GM18858 (cell line): ENCODE results near the gene SRGAP3.

ENCODE experiments used
- ATAC-seq: cut with Tn5 transposase; IDR thresholded peaks from one replicate; pipeline ENCODE4 v1.9.1; 2021; ENCODE audit not compliant: unreplicated experiment

Gene SRGAP3

DNA sequence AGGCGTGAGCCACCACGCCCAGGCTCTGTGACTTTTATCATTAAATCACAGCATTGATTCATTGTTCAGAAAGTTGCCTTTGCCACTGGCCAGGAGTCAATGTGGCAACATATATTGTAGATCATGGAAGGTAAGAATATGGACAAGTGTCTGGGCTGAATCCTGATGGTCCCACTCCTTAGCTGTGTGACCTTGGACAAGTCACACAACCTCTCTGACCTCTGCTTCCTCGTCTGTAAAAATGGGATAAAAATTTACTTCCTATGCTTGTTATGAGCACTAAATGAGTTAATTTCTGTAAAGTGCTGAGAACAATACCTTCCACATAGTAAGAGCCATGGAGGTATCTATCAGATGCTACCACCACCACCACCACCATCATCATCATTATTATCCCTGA lies 182.7 kb downstream of the SRGAP3 start:
- no peak for ATAC-seq

DNA sequence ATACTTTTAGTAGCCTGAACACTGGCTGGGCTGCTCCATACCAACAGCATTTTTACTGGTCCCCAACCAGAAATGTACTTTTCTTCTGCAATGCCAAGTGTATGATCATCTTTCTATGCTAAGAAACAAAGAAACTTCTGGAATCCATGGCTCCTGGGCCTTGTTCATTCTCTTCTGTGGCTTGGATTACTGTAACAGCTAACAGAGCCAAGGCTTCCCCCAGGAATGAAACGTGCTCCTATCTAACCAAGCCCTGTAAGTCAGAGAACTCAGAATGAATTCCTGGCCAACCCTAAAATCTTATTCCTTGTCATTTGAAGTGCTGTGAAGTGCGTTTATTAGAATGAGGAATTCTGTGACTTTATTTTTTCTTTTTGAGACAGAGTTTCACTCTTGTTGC lies 183.3 kb downstream of the SRGAP3 start:
- no peak for ATAC-seq

DNA sequence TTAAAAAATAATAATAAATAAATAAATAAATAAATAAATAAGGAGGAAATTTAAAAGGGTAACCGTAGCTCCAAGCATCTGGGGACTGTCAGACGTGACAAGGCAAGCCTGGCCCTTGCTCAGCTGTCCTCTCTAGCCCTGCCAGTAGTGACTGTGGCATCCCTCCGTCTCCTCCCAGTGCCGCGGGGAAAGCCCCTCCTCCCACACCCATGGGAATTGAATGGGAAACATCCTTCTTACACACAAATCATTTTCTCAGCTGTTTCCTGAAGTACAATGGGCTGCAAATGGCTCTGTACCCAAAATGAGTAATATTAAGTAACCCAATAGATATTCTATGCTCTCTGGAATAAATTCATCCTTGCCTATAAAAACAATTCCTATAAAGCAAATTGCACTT lies 184.6 kb downstream of the SRGAP3 start:
- no peak for ATAC-seq

DNA sequence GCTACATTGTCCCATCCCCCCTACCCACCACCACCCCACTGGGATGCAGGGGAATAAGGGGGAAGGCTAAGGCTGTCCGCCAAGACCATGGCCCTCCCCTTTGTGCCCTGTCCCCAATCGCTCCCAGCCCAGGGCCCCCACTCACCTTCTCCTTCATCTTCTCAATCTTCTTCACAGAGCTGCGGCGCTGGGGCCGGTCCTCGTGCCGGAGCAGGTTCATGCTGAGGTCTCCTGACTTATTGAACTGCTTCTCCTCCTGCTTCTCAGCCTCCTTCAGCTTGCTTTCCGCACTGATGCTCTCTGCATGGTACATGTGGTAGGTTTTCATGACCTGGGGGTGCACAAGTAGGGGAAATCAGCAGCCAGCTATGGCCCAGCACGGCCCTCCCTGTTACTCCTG lies 185.2 kb downstream of the SRGAP3 start:
- no peak for ATAC-seq

DNA sequence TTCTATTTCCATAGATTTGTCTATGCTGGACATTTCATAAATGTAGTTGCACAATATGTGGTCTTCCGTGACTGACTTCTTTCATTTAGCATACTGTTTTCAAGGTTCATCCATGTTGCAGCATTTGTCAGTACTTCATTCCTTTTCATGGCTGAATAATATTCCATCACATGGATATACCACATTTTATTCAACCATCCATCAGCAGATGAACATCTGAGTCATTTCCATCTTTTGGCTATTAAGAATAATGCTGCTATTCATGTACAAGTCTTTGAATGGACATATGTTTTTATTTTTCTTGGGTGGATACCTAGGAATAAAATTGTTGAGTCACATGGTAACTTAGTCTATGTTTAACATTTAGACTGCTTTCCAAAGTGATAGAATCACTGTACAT lies 186.9 kb downstream of the SRGAP3 start:
- ATAC-seq = no peak

DNA sequence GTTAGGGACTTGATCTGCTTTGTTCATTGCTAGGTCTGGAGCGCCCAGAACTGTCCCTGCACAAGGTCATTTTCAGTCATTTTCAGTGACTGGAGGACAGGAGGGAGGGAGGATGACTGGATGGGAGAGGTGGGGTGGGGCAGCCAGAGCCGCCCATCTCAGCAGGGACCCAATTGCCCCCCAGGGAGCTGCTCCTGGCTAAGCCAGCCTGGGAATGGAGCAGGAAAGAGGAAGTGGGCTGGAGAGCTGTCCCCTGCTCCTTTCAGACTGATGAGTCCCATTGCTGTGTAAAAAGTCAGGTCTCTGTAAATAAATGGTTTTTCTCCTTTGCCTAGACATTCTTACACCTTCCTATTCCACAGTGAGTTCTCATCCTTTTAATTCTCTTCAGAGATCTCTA lies 187.8 kb downstream of the SRGAP3 start:
- ATAC-seq = no peak

DNA sequence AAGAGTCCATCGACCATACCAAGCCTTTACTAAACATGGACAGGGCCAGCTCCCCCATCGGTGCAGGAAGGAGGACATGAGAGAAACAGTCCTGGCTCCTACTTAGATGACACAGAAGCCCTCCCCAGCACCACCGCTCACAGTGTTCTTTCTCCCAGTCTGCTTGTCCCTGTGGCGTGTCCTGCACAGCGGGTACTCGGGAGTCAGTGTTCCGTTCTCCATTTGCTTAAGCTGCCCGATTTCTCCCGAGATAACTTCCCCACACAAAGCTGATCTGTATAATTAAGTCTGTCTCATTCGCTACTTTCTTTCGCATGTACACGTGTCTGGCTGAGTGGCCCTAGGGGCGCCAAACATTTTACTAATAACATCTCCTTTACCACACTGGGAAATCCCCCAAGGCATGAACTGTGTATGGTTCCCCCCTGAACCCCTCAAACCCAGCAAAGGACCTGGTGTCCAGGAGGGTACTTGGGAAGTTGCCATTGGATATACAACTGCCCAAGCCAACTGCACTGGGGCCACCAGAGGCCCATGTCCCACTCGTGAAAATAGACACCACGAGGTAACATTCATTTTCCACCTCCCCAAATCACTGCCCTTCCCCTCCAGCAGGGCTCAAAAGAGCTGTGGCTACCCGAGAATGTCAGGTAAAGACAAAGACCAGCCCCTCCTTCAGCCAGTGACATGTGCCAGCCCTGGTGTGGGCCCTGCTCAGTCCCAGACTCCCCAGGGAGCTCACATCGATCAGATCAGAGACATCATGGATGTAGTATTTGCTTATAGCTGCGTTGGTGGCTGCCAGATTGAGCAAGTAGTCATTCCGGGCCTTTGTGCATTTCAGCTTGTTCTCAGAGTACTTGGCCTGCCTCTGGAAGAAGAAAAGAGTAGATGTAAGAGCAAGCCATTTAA lies 189.7 kb downstream of the SRGAP3 start:
- ATAC-seq = no peak

DNA sequence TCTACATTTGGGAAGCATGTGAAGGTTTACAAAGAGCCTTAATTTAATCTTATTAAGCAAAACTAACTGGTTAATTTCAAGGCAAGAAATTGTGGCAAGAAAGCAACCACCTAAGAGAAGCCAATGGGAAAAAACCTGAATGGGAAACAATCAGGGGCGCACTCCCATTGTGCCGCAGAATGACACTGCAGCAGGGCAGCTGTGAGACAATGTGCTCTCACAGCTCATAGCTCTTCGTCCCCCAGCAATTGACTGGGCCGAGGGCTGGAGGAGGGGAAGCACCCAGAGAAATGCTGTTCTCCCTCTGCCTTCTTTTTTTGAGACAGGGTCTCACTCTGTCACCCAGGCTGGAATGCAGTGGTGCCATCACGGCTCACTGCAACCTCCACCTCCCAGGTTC lies 192.9 kb downstream of the SRGAP3 start:
- no peak for ATAC-seq

DNA sequence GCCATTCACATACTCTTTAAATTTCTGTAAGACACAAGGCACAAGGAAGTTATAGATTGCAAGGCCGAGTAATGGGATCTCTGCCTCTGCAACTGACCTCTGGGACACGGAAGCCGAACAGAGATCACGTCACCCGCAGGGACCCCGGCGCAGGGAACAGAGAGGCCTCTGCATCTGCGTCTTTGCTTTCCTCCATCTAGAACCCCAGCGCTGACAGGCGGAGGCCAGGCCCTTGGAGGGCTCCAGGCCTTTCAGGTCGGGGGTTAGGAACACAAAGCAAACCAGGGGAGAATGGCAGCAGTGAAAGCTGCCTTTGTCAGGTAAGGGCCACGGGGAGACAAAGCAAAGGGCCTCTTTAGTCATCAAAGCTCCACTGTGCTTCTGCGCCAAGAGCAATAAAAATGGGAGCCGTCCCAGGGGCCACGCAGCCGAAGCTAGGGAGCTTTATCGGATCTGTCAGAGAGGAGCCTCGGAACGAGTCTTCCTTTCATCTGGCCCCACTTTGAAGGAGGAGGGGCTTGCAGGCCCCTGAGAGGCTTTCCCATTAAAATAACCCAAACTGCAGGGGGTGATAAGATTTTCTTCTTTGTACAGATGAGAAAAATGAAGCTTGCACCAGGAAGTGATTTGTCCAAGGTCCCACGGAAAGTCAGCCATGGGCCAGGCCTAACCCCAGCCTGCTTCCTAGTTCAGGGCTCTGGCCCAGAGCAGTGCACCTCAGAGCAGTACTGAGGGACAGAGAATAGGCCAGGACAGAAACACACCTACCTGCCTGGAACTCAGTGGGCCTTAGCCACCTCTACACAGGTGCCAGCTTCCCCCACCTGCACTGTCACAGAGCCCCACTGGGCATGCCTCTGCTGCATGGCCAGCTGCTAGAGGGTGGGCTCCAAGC lies 201.7 kb downstream of the SRGAP3 start:
- ATAC-seq = no peak

DNA sequence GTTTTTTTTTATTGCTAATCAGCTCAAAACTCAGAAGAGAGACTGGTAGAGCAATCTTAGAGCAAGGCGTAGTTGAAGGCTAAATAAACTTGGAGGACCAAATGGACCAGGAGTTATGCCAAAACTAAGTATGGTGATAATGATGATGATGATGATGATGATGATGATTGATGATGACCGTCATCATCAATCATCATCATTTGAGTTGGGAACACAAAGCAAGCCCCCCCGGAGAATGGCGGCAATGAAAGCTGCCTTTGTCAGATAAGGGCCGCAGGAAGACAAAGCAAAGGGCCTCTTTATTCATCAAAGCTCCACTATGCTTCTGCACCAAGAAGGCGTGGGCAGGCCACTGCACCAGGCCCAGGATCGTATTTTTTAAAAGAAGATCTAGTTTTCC lies 204.1 kb downstream of the SRGAP3 start:
- ATAC-seq = no peak

DNA sequence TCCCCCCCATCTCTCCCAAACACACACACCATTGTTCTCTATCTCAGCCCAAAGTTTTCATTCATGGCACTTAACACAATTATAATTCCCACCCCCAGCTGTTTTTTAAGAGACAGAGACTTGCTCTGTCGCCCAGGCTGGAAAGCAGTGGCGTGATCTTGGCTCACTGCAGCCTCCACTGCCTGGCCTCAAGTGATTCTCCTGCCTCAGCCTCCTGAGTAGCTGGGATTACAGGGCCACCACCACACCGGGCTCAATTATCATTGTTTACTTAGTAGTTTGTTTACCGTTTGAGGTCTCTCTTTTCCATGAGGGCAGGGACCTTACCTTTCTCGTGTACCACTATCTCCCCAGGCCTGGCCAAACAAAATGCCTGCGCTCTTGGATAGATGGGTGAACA lies 206.4 kb downstream of the SRGAP3 start:
- no peak for ATAC-seq

DNA sequence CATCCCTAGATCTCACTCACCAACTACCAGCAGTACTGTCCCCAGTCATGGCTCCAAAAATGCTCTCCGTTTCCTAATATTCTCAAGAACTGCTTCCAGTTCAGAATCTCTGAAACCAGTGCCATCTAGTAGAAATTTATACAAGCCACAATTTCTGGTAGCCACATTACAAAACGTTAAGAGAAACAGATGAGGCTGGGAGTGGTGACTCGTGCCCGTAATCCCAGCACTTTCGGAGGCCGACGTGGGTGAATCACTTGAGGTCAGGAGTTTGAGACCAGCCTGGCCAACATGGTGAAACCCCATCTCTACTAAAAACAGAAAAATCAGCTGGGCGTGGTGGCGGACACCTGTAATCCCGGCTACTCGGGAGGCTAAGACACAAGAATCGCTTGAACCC lies 207.8 kb downstream of the SRGAP3 start:
- ATAC-seq = no peak

DNA sequence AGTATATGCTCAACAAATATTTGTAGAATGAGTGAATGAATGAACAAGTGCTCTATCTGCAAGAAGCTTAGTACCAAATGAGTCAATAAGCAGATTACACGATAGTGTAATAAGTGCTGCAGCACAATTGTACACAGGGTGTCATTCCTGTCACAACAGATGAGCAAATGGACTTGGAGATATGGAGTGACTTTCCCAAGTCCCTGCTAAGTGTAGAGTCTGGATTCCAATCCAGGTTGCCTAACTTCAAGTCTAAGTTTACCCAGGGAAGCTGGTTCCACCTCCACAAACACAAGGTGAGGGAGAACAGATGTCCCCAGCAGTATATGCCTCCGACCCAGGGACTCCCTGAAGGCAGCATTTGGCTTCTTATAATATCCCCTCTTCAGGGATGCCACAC lies 208.4 kb downstream of the SRGAP3 start:
- ATAC-seq = no peak

DNA sequence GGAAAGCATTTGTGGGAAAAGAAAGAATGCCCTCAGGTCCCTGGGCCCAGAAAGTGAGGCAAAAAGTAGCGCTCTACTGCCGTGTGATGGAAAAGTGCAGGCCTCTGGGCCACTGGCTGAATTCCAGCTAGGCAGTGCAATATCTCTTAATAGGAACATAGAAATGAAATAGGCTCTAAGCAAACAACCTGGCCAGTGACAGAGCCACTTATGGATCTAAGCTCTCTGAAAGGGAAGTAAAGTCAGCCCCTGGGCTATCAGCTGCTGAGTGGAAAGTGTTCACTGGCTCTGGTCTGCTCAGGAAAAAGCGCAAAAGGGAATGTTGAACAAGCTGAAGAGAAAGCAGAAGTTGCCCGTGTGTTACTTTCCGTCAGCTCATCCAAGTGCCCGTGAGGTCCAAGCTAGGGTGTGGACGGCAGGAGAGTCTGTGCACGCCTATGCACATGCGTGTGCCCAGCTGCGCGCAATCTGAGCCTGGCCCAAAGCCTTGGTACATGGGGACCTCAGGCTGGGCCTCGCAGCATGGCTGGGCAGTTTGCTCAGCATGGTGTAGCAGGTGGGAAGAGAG lies 212.2 kb downstream of the SRGAP3 start:
- ATAC-seq = no peak

DNA sequence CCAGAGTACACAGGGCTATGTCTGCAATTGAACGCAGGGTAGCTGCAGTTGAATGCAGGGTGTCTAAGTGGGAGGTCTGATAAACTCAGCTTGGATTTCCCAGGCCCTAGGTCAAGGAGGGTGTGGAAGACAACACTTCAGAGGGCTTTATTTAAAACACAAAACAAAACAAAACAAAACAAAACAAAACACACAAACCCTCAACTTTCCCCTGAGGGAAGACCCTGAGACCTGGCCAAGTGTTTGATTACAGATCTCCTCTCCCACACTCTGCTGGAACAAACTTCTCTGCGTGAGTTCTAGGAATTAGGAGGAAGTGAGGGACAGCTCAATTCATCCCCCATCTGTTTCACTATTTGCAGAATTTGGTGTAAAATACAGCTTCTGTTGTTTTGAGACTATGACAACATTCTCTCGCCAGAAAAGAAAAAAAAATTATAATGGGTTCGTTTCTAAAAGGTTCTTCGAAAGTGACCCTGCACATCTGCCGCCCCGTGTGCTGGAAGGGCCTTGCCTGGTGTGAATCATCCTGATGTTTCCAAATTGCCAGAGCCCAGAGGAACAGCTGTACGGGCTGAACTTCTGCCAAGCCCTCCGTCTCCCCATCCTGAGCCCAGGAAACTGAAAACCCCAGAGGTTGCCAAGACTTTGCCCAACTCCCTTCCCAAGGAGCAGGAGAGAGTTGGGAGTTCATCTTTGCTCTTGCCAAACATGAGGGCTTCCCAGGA lies 212.9 kb downstream of the SRGAP3 start:
- no peak for ATAC-seq

DNA sequence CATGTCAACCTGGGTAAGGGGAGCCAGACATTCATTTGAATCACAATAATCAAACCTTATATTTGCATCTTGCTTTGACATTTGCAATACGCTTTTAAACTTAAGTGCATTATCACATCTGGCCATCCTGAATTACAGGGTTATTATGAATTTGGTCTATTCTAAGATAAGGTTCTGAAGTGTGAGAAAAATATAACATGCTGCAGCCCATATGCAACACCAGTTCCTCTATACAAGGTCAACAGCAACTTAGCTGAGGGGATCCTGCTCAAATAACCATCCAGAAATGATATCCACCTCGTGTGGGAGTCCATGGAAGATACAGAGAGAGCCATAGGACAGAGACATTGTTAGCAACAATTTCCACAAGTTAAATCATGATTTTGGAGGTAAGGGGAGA lies 213.5 kb downstream of the SRGAP3 start:
- ATAC-seq = no peak

DNA sequence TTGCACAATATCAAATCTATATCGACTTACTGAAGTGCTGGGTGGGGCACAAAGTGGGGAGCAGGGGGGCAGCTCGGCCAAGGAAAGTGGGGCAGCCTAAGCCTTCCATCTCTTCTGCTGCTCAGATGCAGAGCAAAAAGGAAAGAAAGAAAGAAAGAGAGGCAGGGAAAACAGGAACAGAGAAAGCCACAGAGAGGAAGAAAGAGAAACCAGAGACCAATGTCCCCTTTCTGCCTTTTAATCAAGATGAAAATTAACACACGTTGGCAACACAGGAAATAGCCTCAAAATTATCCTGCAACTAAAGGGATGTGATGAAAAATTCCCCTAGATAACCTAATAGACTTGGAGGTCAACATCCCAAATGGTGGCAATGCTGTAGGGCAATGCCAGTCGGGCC lies 214.0 kb downstream of the SRGAP3 start:
- ATAC-seq = no peak

DNA sequence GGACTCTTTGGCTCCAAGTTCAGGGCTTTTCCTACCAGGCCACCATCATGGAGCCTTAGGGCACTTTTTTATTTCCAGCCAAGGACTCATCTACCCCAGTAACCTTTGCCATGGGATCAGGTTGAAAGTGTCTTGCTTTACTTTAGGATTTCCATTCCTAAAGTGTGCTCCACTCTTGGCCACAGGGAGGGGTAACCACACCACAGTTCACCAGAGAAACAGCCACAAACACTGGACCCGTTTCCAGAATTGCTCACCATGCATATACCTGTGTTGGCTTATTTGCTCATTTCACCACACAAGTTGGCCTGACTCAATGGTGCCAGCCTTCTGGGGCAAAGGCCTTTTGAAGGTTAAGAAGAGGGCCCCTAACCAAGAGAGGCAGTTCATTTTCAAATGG lies 215.6 kb downstream of the SRGAP3 start:
- no peak for ATAC-seq

DNA sequence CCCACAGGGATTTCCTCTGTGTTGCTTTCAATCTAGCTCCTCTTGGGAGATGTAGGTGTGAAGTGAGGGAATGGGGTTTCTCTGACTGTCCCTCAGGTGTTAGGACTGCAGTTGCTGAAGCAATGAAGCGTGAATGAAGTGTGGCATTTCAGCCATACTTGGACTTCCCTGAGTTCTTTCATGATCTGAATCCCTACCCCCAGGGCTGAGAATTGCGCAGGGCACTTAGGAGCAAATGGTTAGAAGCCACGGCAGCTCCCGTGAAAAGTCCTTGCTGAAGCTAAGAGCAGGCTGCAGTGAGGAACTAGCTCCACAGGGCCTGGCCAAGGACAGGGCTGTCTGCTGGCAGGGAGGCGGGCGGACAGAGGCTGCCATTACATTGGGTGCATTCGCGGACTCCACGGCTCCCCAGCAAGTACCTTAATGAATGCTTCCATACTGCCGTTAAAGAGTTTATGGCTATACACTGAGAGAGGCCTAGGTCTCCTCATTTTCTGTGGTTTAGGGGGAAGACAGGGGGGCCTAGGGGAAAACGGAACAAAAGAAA lies 217.1 kb downstream of the SRGAP3 start:
- ATAC-seq = no peak

DNA sequence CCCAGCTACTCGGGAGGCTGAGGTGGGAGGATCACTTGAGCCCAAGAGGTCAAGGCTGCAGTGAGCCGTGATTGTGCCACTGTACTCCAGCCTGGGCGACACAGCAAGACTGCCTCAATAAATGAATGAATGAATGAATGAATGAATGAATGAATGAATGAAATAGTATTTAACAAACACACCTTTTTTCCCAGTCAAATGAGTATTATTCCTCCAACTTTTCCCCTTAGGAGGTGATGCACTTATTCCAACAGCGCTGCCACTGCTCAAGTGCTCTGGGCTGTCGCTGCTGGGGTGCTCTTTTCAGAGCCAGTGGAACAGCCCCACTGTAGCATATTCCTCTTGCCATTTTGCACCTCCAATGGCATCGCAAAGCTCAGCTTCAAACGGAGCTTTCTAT lies 219.4 kb downstream of the SRGAP3 start:
- no peak for ATAC-seq

DNA sequence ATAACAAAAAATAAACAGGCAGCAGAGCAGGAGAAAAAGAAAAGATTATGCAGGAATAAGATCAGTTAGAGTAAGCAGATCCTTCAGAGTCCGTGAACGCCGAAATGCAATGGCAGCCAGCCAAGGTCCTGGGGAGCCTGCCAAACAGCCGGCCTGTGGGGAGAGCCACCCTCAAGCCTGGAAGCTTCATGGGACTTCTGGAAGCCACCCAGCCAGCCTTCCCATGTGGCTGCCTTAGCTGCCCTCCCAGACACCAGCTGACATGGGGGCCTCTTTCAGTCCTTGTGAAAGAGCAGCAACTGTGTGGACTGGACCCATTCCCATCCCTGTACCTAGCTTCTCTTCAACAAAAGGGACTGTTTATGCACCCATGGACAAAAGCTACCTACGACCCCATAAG lies 221.3 kb downstream of the SRGAP3 start:
- ATAC-seq = no peak
